Measurements from ENCODE around the gene NRP2. TPM values are rescaled to one million over a fixed set of nuclear protein-coding genes. Genes with fewer than 3 reads are reported as not detected.

The NRP2 gene
- total RNA-seq, 2 donors from 2014 or later, result 2.5 to 2.6 TPM

DNA sequence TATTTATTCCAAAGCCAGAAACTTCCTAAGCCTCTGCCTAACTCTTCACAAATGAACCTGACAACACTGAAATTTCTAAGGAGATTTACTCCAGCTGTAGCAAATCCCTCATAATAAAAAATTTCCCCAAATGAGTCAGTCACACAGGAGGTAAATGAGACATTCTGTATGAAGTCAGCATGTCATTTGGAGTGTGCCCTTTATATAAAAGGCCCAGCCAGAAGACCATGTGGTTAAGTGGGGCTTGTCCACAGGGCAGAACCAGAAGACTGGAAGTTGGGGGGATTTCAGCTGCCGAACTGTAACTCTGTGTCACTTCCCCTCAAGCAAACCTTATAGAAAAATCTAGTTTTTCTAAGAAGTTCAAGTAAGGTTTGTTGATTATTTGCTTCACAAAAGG lies 30.2 kb downstream of the NRP2 start:
- ATAC-seq (replicated peaks in 1 of 2) (peak; percentile 70 to 71), DNase-seq (no peak)
- H3K27me3 Mint-ChIP-seq (ENCODE audit: low read depth), result peaks cover 3% of the 10 kb centered on the region
- H3K9me3 Mint-ChIP-seq, result no peaks in the 10 kb centered on the region
- no peak overlapping the region for H3K4me3 Mint-ChIP-seq
- peaks cover 38% of the 10 kb centered on the region for H3K4me1 Mint-ChIP-seq (ENCODE audit: low read depth)
- no peak overlapping the region for H3K27ac Mint-ChIP-seq
- H3K36me3 Mint-ChIP-seq (ENCODE audit: insufficient read depth in 2 of 2), result no peaks in the 10 kb centered on the region

DNA sequence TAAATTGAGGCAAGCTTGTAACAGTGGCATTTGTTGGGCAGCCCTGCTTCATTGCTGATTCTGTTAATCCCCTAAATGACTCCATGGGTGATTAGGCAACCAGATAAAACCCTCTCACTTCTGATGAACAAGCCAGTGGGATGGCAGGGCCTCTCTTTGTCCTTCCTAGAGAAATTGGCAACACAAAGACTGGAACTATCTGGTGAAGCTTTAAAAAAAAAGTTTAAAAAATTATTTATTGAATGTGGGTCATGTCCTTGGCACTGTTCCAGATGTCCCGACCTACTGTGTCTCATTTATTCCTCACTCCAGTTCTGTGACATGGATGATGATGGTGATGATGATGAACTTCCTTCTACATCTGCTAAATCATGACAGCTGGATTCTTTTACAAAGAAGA lies 30.8 kb downstream of the NRP2 start:
- ATAC-seq (replicated peaks in 1 of 2) (peak in 1 of 2 donors; percentile 27), DNase-seq (no peak)
- Mint-ChIP-seq H3K36me3 (ENCODE audit: insufficient read depth in 2 of 2) (no peaks in the 10 kb centered on the region), H3K9me3 (no peaks in the 10 kb centered on the region), H3K27me3 (ENCODE audit: low read depth) (peaks cover 9% of the 10 kb centered on the region), H3K4me3 (no peak overlapping the region), H3K4me1 (ENCODE audit: low read depth) (peaks cover 38% of the 10 kb centered on the region), H3K27ac (peak overlapping the region; percentile 11)

DNA sequence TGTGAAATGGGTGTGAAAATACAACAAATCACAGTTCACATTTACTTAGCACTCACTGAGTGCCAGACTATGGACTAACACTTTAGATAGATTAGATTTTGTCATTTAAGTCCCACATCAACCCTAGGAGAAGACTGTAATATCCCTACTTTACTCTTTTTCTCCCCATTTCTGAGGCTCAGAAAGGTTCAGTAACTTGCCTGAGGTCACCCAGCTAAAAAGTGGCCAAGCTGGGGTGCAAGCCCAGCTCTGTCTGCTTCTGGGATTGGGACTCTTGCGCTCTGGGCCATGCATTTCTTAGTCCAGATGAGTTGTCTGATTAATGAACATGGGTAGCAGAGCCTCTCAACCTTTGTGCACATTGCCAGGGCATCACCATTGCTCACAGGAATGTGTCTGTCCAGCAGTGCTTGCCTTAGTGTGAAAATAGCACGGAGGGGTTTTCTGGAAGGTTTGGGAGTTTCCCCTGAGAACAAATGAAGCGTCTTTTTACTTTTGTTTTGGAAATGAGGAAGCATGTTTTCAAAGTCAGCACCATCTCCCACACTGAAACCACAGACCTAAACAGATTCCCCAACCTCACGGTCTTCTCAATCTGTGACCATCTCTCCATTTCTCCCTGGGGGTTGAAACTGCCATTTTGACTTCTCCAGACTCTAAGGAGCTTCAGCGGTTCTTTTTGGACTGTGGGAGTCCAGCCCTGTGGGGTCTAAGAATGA lies 31.9 kb downstream of the NRP2 start:
- Mint-ChIP-seq H3K27ac (peak overlapping the region; percentile 9), H3K9me3 (no peaks in the 10 kb centered on the region), H3K4me1 (ENCODE audit: low read depth) (peaks cover 41% of the 10 kb centered on the region), H3K27me3 (ENCODE audit: low read depth) (peaks cover 12% of the 10 kb centered on the region), H3K36me3 (ENCODE audit: insufficient read depth in 2 of 2) (no peaks in the 10 kb centered on the region), H3K4me3 (peak overlapping the region; percentile 30 to 44)
- peak; percentile 46 to 53 for ATAC-seq (replicated peaks in 1 of 2)
- no peak for DNase-seq

DNA sequence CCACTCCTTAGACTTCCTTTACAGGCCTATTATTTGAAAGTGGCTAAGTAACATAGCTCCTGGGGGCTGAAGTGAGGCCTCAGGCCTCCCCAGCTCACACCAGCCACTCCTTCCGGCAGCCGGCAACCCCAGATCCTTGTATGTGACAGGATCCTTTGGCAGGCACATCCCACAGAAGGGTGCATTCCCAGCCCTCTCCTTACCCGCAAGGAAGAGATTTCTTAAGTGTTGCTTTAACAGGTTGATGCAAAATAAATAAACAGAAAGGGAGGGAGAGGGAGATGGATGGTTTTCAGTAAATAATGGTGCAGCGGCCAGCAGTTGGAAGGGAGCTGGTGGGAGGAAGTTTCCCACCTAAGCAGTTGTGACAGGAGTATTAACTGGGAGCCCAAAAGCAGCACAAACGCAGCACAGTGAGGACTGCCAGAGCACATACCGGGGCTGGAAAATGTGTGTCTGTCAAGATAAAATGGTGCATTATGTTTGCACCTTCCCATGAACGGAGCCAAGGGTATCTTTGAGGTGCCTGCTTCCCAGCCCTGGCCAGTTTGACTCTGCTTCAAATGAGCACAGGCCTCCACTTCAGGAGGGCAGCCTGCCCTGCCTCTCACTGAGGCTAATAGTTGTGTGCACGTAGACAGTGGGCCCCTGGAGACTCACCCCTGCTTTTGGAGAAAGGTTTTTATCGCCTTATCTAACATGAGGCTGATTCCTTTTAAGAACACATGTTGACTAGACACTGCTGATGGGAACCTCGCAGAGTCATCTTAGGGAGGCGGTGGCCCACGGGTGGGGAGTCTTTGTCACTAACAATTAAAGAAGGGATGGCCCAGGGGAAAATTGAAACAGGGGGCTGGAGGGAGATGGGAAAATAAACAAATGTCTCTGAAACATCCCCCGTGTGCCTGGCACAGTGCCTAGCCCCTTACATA lies 32.8 kb downstream of the NRP2 start:
- Mint-ChIP-seq H3K4me1 (ENCODE audit: low read depth) (peaks cover 38% of the 10 kb centered on the region), H3K27me3 (ENCODE audit: low read depth) (peaks cover 12% of the 10 kb centered on the region), H3K27ac (peak overlapping the region; percentile 9), H3K9me3 (no peaks in the 10 kb centered on the region), H3K4me3 (peak overlapping the region; percentile 30 to 44), H3K36me3 (ENCODE audit: insufficient read depth in 2 of 2) (no peaks in the 10 kb centered on the region)
- ATAC-seq (replicated peaks in 1 of 2) (no peak), DNase-seq (no peak)

DNA sequence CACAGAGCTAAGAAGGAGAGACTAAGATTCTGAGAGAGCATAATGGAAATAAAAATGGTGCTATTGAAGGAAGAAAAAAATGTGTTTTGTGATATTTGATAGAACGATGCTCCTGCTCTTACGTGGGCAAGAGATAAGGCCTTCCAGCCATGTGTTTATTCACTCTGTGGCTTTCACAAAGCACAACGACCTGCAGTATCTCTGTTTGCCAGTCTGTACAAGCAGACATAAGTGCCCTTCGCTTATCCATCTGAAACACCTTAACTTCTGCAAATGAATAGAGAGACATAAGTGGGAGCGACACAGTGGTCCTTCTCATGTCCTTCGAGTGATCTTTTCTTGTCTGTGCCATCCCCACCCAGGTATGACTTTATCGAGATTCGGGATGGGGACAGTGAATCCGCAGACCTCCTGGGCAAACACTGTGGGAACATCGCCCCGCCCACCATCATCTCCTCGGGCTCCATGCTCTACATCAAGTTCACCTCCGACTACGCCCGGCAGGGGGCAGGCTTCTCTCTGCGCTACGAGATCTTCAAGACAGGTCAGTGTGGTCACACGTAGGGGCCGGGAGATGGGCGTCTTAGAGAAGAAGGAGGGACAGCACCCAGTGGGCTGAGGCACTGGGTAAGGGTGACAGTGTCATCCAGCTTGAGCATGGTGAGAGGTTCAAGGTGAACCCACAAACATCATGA lies 33.7 kb downstream of the NRP2 start:
- peaks cover 38% of the 10 kb centered on the region for H3K4me1 Mint-ChIP-seq (ENCODE audit: low read depth)

DNA sequence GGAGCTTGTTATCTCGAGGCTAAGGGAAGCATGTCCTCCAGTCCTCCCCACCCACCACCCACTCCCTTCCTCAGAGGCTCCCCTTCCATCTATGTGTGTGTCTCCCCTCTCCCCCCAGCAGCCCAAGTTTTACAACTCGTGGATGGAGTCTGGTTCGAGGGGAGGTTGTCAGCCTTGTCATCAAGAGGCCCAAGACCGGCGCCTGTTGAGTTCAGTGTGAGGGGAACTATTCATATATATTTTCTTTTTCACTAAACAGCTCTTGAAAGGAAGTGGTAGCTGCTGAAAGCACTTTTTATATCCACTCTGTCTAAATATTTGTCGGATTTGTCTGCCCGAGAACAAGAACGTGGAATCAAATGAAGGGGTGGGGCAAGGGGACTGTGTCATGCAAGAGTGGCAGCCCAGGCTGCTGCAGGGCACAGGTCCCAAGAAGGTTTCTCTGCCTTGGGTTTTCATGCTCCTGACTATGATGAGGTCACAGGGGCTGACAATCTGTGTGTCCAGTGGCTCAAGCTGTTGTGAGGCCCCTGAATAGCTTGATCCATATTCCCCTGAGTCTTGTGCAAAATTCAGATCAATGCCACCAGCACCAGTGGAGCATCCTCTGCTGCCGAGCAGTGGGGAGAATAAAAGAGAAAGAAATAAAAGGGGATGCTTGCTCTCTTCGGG lies 35.0 kb downstream of the NRP2 start:
- DNase-seq, result no peak
- Mint-ChIP-seq H3K27ac (no peak overlapping the region), H3K36me3 (ENCODE audit: insufficient read depth in 2 of 2) (no peaks in the 10 kb centered on the region), H3K4me3 (no peak overlapping the region), H3K9me3 (no peaks in the 10 kb centered on the region), H3K27me3 (ENCODE audit: low read depth) (peaks cover 12% of the 10 kb centered on the region), H3K4me1 (ENCODE audit: low read depth) (peaks cover 32% of the 10 kb centered on the region)
- no peak for ATAC-seq (replicated peaks in 1 of 2)

More for the DNA sequence above, 33.7 kb downstream of the NRP2 start:
- ATAC-seq (replicated peaks in 1 of 2) (no peak), DNase-seq (no peak)
- Mint-ChIP-seq H3K27me3 (ENCODE audit: low read depth) (peaks cover 12% of the 10 kb centered on the region), H3K36me3 (ENCODE audit: insufficient read depth in 2 of 2) (no peaks in the 10 kb centered on the region), H3K9me3 (no peaks in the 10 kb centered on the region), H3K27ac (no peak overlapping the region), H3K4me3 (no peak overlapping the region)

DNA sequence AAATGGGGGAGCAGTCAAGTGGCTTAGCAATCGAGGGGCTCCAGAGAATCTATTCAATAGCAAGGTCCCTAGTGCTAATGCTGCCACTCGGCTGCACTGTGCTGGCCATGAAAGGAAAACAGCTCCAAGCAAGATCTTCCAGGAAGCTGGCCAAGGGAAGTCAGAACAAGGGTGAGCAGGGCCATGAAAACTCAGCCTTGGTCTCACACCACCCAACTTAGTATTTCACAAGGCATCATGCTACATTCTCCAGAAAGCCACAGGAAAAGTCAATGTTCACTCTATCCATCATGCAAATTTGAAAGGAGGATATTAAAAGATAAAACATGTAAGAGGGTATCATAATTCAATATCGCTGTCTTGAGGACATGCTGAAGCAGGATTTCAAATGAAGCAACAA lies 35.7 kb downstream of the NRP2 start:
- no peak for DNase-seq
- H3K4me1 Mint-ChIP-seq (ENCODE audit: low read depth), result peaks cover 28% of the 10 kb centered on the region
- H3K27ac Mint-ChIP-seq, result no peak overlapping the region
- H3K9me3 Mint-ChIP-seq, result no peaks in the 10 kb centered on the region
- peaks cover 12% of the 10 kb centered on the region for H3K27me3 Mint-ChIP-seq (ENCODE audit: low read depth)
- H3K4me3 Mint-ChIP-seq, result no peak overlapping the region
- no peak for ATAC-seq (replicated peaks in 1 of 2)
- H3K36me3 Mint-ChIP-seq (ENCODE audit: insufficient read depth in 2 of 2), result no peaks in the 10 kb centered on the region

DNA sequence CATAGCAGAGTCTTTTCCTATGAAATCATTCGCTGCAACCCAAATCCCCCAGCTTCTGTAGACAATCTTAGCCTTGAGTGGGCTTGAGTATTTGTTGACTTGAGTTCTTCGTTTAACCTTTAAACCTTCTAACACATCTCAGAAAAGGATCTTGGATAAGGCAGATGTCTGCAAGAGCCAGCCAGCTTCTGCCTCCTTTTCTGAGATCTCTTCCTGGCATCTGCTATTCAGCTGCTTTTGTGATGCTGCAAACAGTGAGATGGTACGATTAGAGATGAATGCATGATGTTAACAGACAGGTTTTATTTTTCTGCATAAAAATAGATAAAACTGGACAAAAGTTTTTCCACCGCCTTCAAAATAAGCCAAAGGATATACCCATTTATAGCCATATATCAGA lies 37.5 kb downstream of the NRP2 start:
- ATAC-seq (replicated peaks in 1 of 2) (no peak), DNase-seq (no peak)
- peaks cover 12% of the 10 kb centered on the region for H3K27me3 Mint-ChIP-seq (ENCODE audit: low read depth)
- peaks cover 12% of the 10 kb centered on the region for H3K4me1 Mint-ChIP-seq (ENCODE audit: low read depth)
- H3K27ac Mint-ChIP-seq, result no peak overlapping the region
- H3K9me3 Mint-ChIP-seq, result no peaks in the 10 kb centered on the region
- H3K36me3 Mint-ChIP-seq (ENCODE audit: insufficient read depth in 2 of 2), result no peaks in the 10 kb centered on the region
- no peak overlapping the region for H3K4me3 Mint-ChIP-seq

DNA sequence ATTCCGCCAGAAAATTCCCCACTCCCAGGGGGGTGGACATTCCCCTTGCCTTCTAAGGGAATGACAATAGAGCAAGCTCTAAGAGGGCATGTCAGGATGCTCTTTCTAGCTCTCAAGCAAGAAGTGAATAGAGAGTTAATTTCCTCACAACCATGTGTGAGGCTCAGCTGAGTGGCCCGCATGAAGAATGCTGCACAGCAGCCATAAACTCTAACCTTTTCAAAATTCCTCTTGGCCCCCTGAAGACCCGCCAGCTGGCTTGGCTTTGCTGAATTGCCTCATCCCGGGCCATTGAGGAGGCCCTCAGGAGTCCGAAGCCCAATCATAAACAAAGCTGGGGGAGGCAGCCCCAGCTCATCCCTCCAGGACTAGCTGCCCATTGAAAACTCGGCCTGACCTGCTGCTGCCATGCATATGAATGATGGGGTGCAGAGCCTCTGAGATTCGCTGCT lies 38.2 kb downstream of the NRP2 start:
- Mint-ChIP-seq H3K27me3 (ENCODE audit: low read depth) (peaks cover 12% of the 10 kb centered on the region), H3K4me1 (ENCODE audit: low read depth) (peaks cover 7% of the 10 kb centered on the region), H3K9me3 (no peaks in the 10 kb centered on the region), H3K27ac (no peak overlapping the region), H3K4me3 (no peak overlapping the region), H3K36me3 (ENCODE audit: insufficient read depth in 2 of 2) (no peaks in the 10 kb centered on the region)
- ATAC-seq (replicated peaks in 1 of 2) (no peak), DNase-seq (no peak)

DNA sequence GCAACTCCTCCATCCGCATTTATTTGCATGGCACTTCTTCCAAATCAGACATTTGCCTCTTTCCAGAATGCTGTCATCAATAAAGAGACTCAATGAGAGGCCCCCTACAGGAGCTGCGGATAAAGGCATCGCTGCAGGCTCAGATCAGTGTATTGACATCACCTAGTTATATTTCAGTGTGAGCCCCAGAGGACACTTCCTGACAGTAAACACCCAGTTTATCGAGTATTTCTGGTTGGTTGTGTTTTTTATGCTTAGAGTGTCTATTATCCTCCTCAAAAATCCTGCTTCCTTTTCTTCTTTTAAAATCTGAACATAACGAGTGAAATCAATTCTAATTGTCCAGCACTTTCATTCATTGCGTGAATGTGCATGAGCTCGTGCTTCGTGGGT lies 38.8 kb downstream of the NRP2 start:
- DNase-seq (no peak), ATAC-seq (replicated peaks in 1 of 2) (no peak)
- no peaks in the 10 kb centered on the region for H3K36me3 Mint-ChIP-seq (ENCODE audit: insufficient read depth in 2 of 2)
- H3K27me3 Mint-ChIP-seq (ENCODE audit: low read depth), result peaks cover 12% of the 10 kb centered on the region
- peaks cover 7% of the 10 kb centered on the region for H3K4me1 Mint-ChIP-seq (ENCODE audit: low read depth)
- H3K4me3 Mint-ChIP-seq, result no peak overlapping the region
- no peak overlapping the region for H3K27ac Mint-ChIP-seq
- H3K9me3 Mint-ChIP-seq, result no peaks in the 10 kb centered on the region

DNA sequence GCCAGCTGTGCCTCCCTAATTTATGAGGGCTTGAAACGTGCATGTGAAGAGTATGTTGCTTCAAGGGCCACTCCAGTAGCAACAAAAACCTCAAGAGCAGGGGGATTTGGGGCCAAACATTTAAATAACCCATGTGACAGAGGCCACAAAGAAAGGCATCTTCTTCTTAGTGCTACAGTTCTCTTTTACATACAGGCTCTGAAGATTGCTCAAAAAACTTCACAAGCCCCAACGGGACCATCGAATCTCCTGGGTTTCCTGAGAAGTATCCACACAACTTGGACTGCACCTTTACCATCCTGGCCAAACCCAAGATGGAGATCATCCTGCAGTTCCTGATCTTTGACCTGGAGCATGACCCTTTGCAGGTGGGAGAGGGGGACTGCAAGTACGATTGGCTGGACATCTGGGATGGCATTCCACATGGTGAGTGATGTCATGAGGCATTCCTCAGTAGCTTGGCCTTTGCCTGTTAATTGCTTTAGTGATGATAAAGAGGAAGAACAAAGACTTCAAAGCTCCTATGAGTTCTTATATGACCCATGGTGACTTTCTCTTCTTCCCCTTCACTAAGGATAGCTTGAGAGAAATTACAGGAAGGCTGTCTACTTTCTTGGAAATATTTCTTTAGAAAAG lies 40.1 kb downstream of the NRP2 start:
- Mint-ChIP-seq H3K27ac (no peak overlapping the region), H3K9me3 (no peaks in the 10 kb centered on the region), H3K36me3 (ENCODE audit: insufficient read depth in 2 of 2) (no peaks in the 10 kb centered on the region), H3K4me1 (ENCODE audit: low read depth) (peaks cover 7% of the 10 kb centered on the region), H3K27me3 (ENCODE audit: low read depth) (peaks cover 10% of the 10 kb centered on the region), H3K4me3 (no peak overlapping the region)
- ATAC-seq (replicated peaks in 1 of 2) (no peak), DNase-seq (no peak)

DNA sequence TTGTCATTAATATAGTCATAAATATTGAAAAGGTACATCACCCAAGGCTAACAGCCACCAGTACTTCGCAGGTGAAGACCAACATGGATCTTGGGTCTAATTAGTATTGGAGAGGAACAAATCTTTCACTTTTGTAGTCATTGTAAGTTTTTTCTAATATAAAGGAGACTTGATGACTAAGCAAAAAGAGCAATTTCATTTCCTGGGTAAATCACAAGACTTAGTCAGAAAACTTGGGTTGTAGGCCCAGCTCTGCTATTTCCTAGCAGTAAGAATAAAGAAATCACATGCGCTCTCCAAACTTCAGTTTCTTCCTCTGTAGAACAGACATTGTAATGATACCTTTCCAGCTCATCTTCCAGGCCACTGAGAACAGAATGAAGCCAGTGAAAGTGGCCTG lies 40.9 kb downstream of the NRP2 start:
- H3K36me3 Mint-ChIP-seq (ENCODE audit: insufficient read depth in 2 of 2), result no peaks in the 10 kb centered on the region

More for the DNA sequence above, 40.9 kb downstream of the NRP2 start:
- Mint-ChIP-seq H3K27ac (no peak overlapping the region), H3K4me3 (no peak overlapping the region), H3K4me1 (ENCODE audit: low read depth) (peaks cover 7% of the 10 kb centered on the region), H3K9me3 (no peaks in the 10 kb centered on the region), H3K27me3 (ENCODE audit: low read depth) (peaks cover 2% of the 10 kb centered on the region)
- DNase-seq, result no peak
- ATAC-seq (replicated peaks in 1 of 2), result no peak

Data from activated T-cell treated with anti-CD3 and anti-CD28 coated beads, Interleukin-2, amount 50 U/mL, for 72 hours (primary cell).